ENCODE measurements around the gene MBD6.

MBD6 gene

GRCh38 chr12:57546438-57547287 is 24.0 kb downstream of the MBD6 start, which contains the start of gene DCTN2:
DCTN2 (minus strand) TSS chr12:57547192; CDS start chr12:57547063, 129 bp downstream.
- H3K4me1 ChIP-seq (ENCODE audit: low read length): peaks cover 10% of the 10 kb centered on the region; the same call in 1 of the 2 replicates
- no peaks in the 10 kb centered on the region for H4K20me1 ChIP-seq (ENCODE audit: insufficient read depth, low read length)
- peak within 1 kb of the TSS; percentile 95 for H3K9ac ChIP-seq (ENCODE audit: low read length)
- H3F3A ChIP-seq (ENCODE audit: insufficient read depth, low read length): no peaks in the 10 kb centered on the region
- H3K27ac ChIP-seq (ENCODE audit: low read length): no peak within 1 kb of the TSS; the same call in 1 of the 2 replicates
- H2AFZ ChIP-seq (ENCODE audit: low read length): peak within 1 kb of the TSS; percentile 98
- H3K4me3 ChIP-seq (ENCODE audit: low read length): peak within 1 kb of the TSS; percentile 96
- no peaks in the 10 kb centered on the region for H3K9me3 ChIP-seq (replicated peaks; ENCODE audit: insufficient read depth, low read length)
- no peaks in the 10 kb centered on the region for H3K36me3 ChIP-seq (replicated peaks; ENCODE audit: insufficient read depth, low read length)
- H3K4me2 ChIP-seq (ENCODE audit: low read depth, low read length): peak within 1 kb of the TSS; percentile 92
- TF ChIP-seq EZH2phosphoT487 (IDR thresholded peaks at IDR 0.05; ENCODE audit: low read length): no peak
- TF ChIP-seq CTCF (IDR thresholded peaks at IDR 0.05; ENCODE audit: low read length): peak; percentile 38
- peaks cover 31% of the 10 kb centered on the region for H3K79me2 ChIP-seq (ENCODE audit: low read length)
- peaks cover 25% of the 10 kb centered on the region for H3K27me3 ChIP-seq (replicated peaks; ENCODE audit: insufficient read depth, low read length)
- no peaks in the 10 kb centered on the region for H3K9me2 ChIP-seq (replicated peaks; ENCODE audit: insufficient read depth, low read length)
- peak; percentile 96 for DNase-seq

- no peak for DNase-seq
- TF ChIP-seq EZH2phosphoT487 (IDR thresholded peaks at IDR 0.05; ENCODE audit: low read length) (no peak), CTCF (IDR thresholded peaks at IDR 0.05; ENCODE audit: low read length) (no peak), EZH2 (optimal IDR thresholded peaks at IDR 0.05; ENCODE audit: low read depth, low read length) (no peak)
- Histone ChIP-seq H3K79me2 (ENCODE audit: low read length) (peaks cover 31% of the 10 kb centered on the region), H3K4me1 (ENCODE audit: low read length) (peaks cover 10% of the 10 kb centered on the region; the same call in 1 of the 2 replicates), H2AFZ (ENCODE audit: low read length) (peak overlapping the region; percentile 39; the same call in 1 of the 2 replicates), H3K9ac (ENCODE audit: low read length) (peak overlapping the region; percentile 95; the same call in 1 of the 2 replicates), H3K9me2 (replicated peaks; ENCODE audit: insufficient read depth, low read length) (no peaks in the 10 kb centered on the region), H3K4me2 (ENCODE audit: low read depth, low read length) (peak overlapping the region; percentile 92), H4K20me1 (ENCODE audit: insufficient read depth, low read length) (no peaks in the 10 kb centered on the region), H3K9me3 (replicated peaks; ENCODE audit: insufficient read depth, low read length) (no peaks in the 10 kb centered on the region), H3K27me3 (replicated peaks; ENCODE audit: insufficient read depth, low read length) (peaks cover 25% of the 10 kb centered on the region), H3F3A (ENCODE audit: insufficient read depth, low read length) (no peaks in the 10 kb centered on the region), H3K27ac (ENCODE audit: low read length) (no peak overlapping the region), H3K4me3 (ENCODE audit: low read length) (peak overlapping the region; percentile 96), H3K36me3 (replicated peaks; ENCODE audit: insufficient read depth, low read length) (no peaks in the 10 kb centered on the region)
Observed at GRCh38 chr12:57547288-57548012, 24.8 kb downstream of the MBD6 start.

- peak overlapping the region; percentile 92; the same call in 1 of the 2 replicates for H3K4me2 ChIP-seq (ENCODE audit: low read depth, low read length)
- H2AFZ ChIP-seq (ENCODE audit: low read length): no peak overlapping the region
Observed at GRCh38 chr12:57548013-57548315, 25.3 kb downstream of the MBD6 start.

More at GRCh38 chr12:57548013-57548315, 25.3 kb downstream of the MBD6 start:
- H3K79me2 ChIP-seq (ENCODE audit: low read length): peaks cover 31% of the 10 kb centered on the region
- peaks cover 10% of the 10 kb centered on the region; the same call in 1 of the 2 replicates for H3K4me1 ChIP-seq (ENCODE audit: low read length)
- H3K9me2 ChIP-seq (replicated peaks; ENCODE audit: insufficient read depth, low read length): no peaks in the 10 kb centered on the region
- no peaks in the 10 kb centered on the region for H3K36me3 ChIP-seq (replicated peaks; ENCODE audit: insufficient read depth, low read length)
- no peaks in the 10 kb centered on the region for H3F3A ChIP-seq (ENCODE audit: insufficient read depth, low read length)
- TF ChIP-seq EZH2 (optimal IDR thresholded peaks at IDR 0.05; ENCODE audit: low read depth, low read length): no peak
- TF ChIP-seq CTCF (IDR thresholded peaks at IDR 0.05; ENCODE audit: low read length): no peak
- no peak for TF ChIP-seq EZH2phosphoT487 (IDR thresholded peaks at IDR 0.05; ENCODE audit: low read length)
- peaks cover 25% of the 10 kb centered on the region for H3K27me3 ChIP-seq (replicated peaks; ENCODE audit: insufficient read depth, low read length)
- no peak overlapping the region for H3K9ac ChIP-seq (ENCODE audit: low read length)
- no peak overlapping the region for H3K27ac ChIP-seq (ENCODE audit: low read length)
- no peaks in the 10 kb centered on the region for H4K20me1 ChIP-seq (ENCODE audit: insufficient read depth, low read length)
- DNase-seq: no peak
- H3K9me3 ChIP-seq (replicated peaks; ENCODE audit: insufficient read depth, low read length): no peaks in the 10 kb centered on the region
- H3K4me3 ChIP-seq (ENCODE audit: low read length): no peak overlapping the region

Data from MM.1S (cell line).